Astrocyte (in vitro differentiated cells and primary cell): Measurements from ENCODE around the gene SNX30.

ENCODE experiments used
- CTCF ChIP-seq: IDR thresholded peaks from 2 replicates; pipeline ENCODE4 v1.5.1; 2011; ENCODE audit warnings: low read depth, mild to moderate bottlenecking, inconsistent platforms, low read length, moderate library complexity; ENCODE audit not compliant: insufficient read depth
- EZH2 ChIP-seq: IDR thresholded peaks from 2 replicates; pipeline ENCODE4 v1.6.1; 2012; ENCODE audit warnings: mild to moderate bottlenecking, low read length, inconsistent platforms; ENCODE audit not compliant: insufficient read depth

GRCh38 chr9:112890106-112891081, 139.8 kb downstream of the SNX30 start, which contains the start of gene SLC46A2:
- TF ChIP-seq CTCF (no peak), EZH2 (no peak)
